SK-N-SH (cell line): ENCODE results near the gene TUBA4B. TPM values are rescaled to one million over a fixed set of nuclear protein-coding genes. Genes with fewer than 3 reads are reported as not detected.

Experiments
- CTCF ChIA-PET: fragments of 300-600, 350-600 bp; formaldehyde crosslinking; extraction: SDS; loops from one replicate; lab custom pipeline; 2021; lab: Yijun Ruan, JAX
- POLR2A ChIA-PET: fragments of 350-600 bp; sonication (Branson Sonifier 250); formaldehyde crosslinking; extraction: SDS; loops from one replicate; lab custom pipeline; 2020; ENCODE audit warnings: antibody characterized with exemption, inconsistent platforms; lab: Yijun Ruan, JAX
- DNase-seq: peaks from one replicate; pipeline ENCODE4 v3.0.0; 2012
- H2AFZ ChIP-seq: fragments of 200-600 bp; sonication (generic); 2 replicates; pipeline ENCODE4 v1.8.1; 2016; ENCODE audit warnings: antibody characterized with exemption, mild to moderate bottlenecking, low read depth
- H3F3A ChIP-seq: fragments of 200-600 bp; sonication (generic); replicated peaks from 2 replicates; pipeline ENCODE3; 2016; ENCODE audit warnings: antibody characterized with exemption, mild to moderate bottlenecking; ENCODE audit not compliant: insufficient read depth
- H3K27ac ChIP-seq, 2 experiments: fragments of 200-500 bp in 1 of 2; fragments of 200-600 bp in 1 of 2; sonication (Bioruptor generic) in 1 of 2; sonication (generic), shearing (Covaris generic) in 1 of 2; 2 replicates each; pipeline versions ENCODE4 v1.5.1 to v1.6.1; 2014 to 2016; ENCODE audit warnings: low read depth in 2 of 2, inconsistent platforms in 1 of 2, low read length in 1 of 2, mild to moderate bottlenecking in 1 of 2, mixed read lengths in 1 of 2
- H3K27me3 ChIP-seq: fragments of 200-600 bp; sonication (generic), shearing (Covaris generic); 2 replicates; pipeline ENCODE4 v1.6.1; 2016; ENCODE audit warnings: mixed run types; ENCODE audit not compliant: insufficient read depth
- H3K36me3 ChIP-seq, 2 experiments: fragments of 200-500 bp in 1 of 2; fragments of 200-600 bp in 1 of 2; sonication (Bioruptor generic) in 1 of 2; sonication (generic) in 1 of 2; replicated peaks in 1 of 2; 2 replicates each; pipeline versions ENCODE3 to v1.5.1; 2014 to 2016; ENCODE audit warnings: low read length in 1 of 2, mild to moderate bottlenecking in 1 of 2; ENCODE audit not compliant: insufficient read depth in 2 of 2, control insufficient read depth in 1 of 2
- H3K4me1 ChIP-seq, 2 experiments: fragments of 200-500 bp in 1 of 2; fragments of 200-600 bp in 1 of 2; sonication (Bioruptor generic) in 1 of 2; sonication (generic), shearing (Covaris generic) in 1 of 2; 2 replicates each; pipeline versions ENCODE4 v1.5.1 to v1.6.1; 2014 to 2016; ENCODE audit warnings: low read depth in 1 of 2, low read length in 1 of 2, mixed run types in 1 of 2; ENCODE audit not compliant: insufficient read depth in 2 of 2, control insufficient read depth in 1 of 2
- H3K4me2 ChIP-seq: fragments of 200-600 bp; sonication (generic), shearing (Covaris generic); 2 replicates; pipeline ENCODE4 v1.6.1; 2017; ENCODE audit warnings: mixed run types
- H3K4me3 ChIP-seq, 2 experiments: fragments of 200-500 bp in 1 of 2; fragments of 200-600 bp in 1 of 2; sonication (Bioruptor generic) in 1 of 2; sonication (generic), shearing (Covaris generic) in 1 of 2; 2 replicates each; pipeline versions ENCODE4 v1.5.1 to v1.8.1; 2014 to 2016; ENCODE audit warnings: low read depth in 2 of 2, inconsistent platforms in 1 of 2, low read length in 1 of 2, mild to moderate bottlenecking in 1 of 2, mixed read lengths in 1 of 2, moderate library complexity in 1 of 2
- H3K79me2 ChIP-seq: fragments of 200-600 bp; sonication (generic); 2 replicates; pipeline ENCODE4 v1.8.1; 2017; ENCODE audit warnings: mild to moderate bottlenecking; ENCODE audit not compliant: insufficient read depth
- H3K9ac ChIP-seq: fragments of 200-600 bp; sonication (generic); 2 replicates; pipeline ENCODE4 v1.6.1; 2017; ENCODE audit warnings: mixed run types
- H3K9me2 ChIP-seq: fragments of 200-600 bp; sonication (generic); 2 replicates; pipeline ENCODE4 v1.6.1; 2017; ENCODE audit warnings: mixed run types
- H3K9me3 ChIP-seq: fragments of 200-600 bp; sonication (generic); 2 replicates; pipeline ENCODE4 v1.6.1; 2017; ENCODE audit warnings: mixed run types, mild to moderate bottlenecking, moderate library complexity
- H4K20me1 ChIP-seq: fragments of 200-600 bp; sonication (generic); 2 replicates; pipeline ENCODE4 v1.6.1; 2017; ENCODE audit warnings: mild to moderate bottlenecking, mixed run types; ENCODE audit not compliant: insufficient read depth
- ELF1 ChIP-seq: IDR thresholded peaks from 2 replicates; pipeline ENCODE4 v1.4.0; 2012
- EZH2phosphoT487 ChIP-seq: fragments of 200-600 bp; sonication (generic); IDR thresholded peaks from 2 replicates; pipeline ENCODE4 v1.6.1; 2017; ENCODE audit warnings: low read depth, mixed run types, mild to moderate bottlenecking, antibody characterized with exemption, moderate library complexity, borderline replicate concordance
- FOSL2 ChIP-seq: IDR thresholded peaks from 2 replicates; pipeline ENCODE4 v1.4.0; 2012; ENCODE audit warnings: low read depth, mild to moderate bottlenecking, moderate library complexity, borderline replicate concordance
- GABPA ChIP-seq: IDR thresholded peaks from 2 replicates; pipeline ENCODE4 v1.4.0; 2012; ENCODE audit warnings: low read depth, mild to moderate bottlenecking
- GATA2 ChIP-seq: sonication (generic); formaldehyde crosslinking; IDR thresholded peaks from 2 replicates; pipeline ENCODE4 v1.5.0; 2020; ENCODE audit warnings: mild to moderate bottlenecking, missing genetic modification reagents
- MEF2A ChIP-seq: IDR thresholded peaks from 2 replicates; pipeline ENCODE4 v1.4.0; 2012; ENCODE audit warnings: low read depth, borderline replicate concordance
- MXI1 ChIP-seq: IDR thresholded peaks from 2 replicates; pipeline ENCODE4 v1.6.1; 2012; ENCODE audit warnings: mild to moderate bottlenecking, low read depth, low read length, improper control_type of control experiment
- POLR2AphosphoS5 ChIP-seq: IDR thresholded peaks from 2 replicates; pipeline ENCODE4 v1.6.1; 2012; ENCODE audit warnings: low read depth, low read length
- RCOR1 ChIP-seq: fragments of 150-350 bp; IDR thresholded peaks from 2 replicates; pipeline ENCODE4 v1.6.1; 2017; ENCODE audit warnings: antibody characterized with exemption, low read length
- SIN3A ChIP-seq: IDR thresholded peaks from 2 replicates; pipeline ENCODE4 v1.6.1; 2012; ENCODE audit warnings: low read depth, mild to moderate bottlenecking, low read length, moderate library complexity, borderline replicate concordance
- TAF1 ChIP-seq: IDR thresholded peaks from 2 replicates; pipeline ENCODE4 v1.6.1; 2012; ENCODE audit warnings: low read depth, mild to moderate bottlenecking, low read length, moderate library complexity, borderline replicate concordance
- YY1 ChIP-seq: IDR thresholded peaks from 2 replicates; pipeline ENCODE4 v1.4.0; 2012; ENCODE audit warnings: low read depth, mild to moderate bottlenecking
- WGBS: methylation state at CpG from one replicate; pipeline ENCODE4 v1.1.6; 2017; ENCODE audit warnings: low lambda C conversion rate; 5-methylcytosine and 5-hydroxymethylcytosine counted together
- polyA plus RNA-seq, 3 experiments: library from polyadenylated mRNA; depleted of rRNA; stranded (reverse); fragments of >200 nt; gene quantifications; 2 replicates each; pipeline ENCODE4 v1.2.3, GENCODE V29; 2012
- TF ChIP-seq, protein P1 (sequence below): IDR thresholded peaks from 2 replicates; pipeline ENCODE4; 2012
- TF ChIP-seq, protein P2 (sequence below): IDR thresholded peaks from 2 replicates; pipeline ENCODE4 v1.4.0; 2012; ENCODE audit warnings: low read depth
- TF ChIP-seq, protein P3 (sequence below): fragments of 150-350 bp; IDR thresholded peaks from 2 replicates; pipeline ENCODE4 v1.6.1; 2017; ENCODE audit warnings: antibody characterized with exemption, low read length, low read depth, borderline replicate concordance

The TUBA4B gene
- polyA plus RNA-seq, 1 of the 3 experiments (the other 2 are of a cell fraction), result 0.03 TPM

DNA sequence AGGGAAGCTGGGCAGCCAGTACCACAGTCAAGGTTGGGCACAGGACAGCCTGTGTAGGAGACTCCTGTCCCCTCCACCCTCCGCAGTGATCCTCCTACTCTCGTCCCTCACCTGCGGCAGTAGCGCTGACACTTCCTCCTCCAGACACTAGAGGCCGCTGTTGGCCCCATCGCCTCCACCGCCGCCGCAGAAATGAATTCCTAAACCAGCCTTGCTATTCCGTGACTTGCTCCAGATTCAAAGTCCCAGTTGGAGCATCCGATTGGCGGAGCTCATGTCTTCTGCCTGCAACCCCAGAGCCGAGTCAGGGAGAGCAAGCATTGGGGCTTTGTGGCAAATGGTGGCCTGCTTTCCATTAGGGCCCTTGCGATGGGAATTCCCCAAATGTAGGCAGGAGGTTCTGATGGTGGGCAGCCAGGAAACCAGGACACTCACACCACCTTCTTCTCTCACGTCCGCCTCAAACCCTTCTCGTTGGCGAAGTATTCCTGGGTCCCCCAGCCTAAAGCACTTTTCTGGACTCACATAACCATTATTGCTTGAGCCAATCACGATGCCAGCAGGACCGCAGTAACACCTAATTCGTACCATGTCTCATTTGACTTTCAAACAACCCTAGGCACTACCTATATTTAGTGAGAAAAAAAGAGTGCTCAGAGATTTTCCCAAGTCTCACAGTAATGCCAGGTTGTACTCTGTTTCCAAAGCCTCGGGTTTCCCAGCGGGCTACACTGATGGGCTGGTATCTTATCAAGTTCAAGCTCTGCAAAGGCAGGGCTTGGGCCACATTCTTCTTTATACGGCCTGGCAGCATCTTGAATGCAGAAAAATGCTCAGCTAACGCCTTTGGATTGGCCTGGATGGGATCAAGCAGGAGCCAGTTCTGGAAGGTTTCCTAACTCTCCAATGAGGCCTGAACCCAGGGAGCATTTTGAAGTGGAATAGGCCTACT is 24.9 kb downstream of the TUBA4B start (continued):
- TF ChIP-seq GATA2 (CRISPR knock-in tag) (no peak), MEF2A (no peak), YY1 (no peak)

- TF ChIP-seq, protein P1, sequence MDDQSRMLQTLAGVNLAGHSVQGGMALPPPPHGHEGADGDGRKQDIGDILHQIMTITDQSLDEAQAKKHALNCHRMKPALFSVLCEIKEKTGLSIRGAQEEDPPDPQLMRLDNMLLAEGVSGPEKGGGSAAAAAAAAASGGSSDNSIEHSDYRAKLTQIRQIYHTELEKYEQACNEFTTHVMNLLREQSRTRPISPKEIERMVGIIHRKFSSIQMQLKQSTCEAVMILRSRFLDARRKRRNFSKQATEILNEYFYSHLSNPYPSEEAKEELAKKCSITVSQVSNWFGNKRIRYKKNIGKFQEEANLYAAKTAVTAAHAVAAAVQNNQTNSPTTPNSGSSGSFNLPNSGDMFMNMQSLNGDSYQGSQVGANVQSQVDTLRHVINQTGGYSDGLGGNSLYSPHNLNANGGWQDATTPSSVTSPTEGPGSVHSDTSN, result peak; percentile 53; the same call in 1 of the 2 replicates
- TF ChIP-seq, protein P2, sequence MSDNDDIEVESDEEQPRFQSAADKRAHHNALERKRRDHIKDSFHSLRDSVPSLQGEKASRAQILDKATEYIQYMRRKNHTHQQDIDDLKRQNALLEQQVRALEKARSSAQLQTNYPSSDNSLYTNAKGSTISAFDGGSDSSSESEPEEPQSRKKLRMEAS, result no peak
- peak; percentile 60 for TF ChIP-seq FOSL2
- peak overlapping the region; percentile 44 to 69 for H3K4me3 ChIP-seq
- H3F3A ChIP-seq, result peaks cover 18% of the 10 kb centered on the region
- CTCF ChIA-PET, result interaction anchor here (0.8 to 15.4 kb wide), 26 partner anchors 8 to 365 kb away, joined by 3 to 312 read pairs (median 4); partner anchors contain the start of genes ABCB6, ANKZF1, GLB1L and STK16
- peaks cover 14 to 27% of the 10 kb centered on the region in 2 experiments for H3K36me3 ChIP-seq
- POLR2A ChIA-PET, result interaction anchor here (0.7 to 1.7 kb wide), 8 partner anchors 9 to 110 kb away, joined by 3 to 6 read pairs (median 5); partner anchors contain the start of genes ABCB6 and CNPPD1
- peak overlapping the region; percentile 63; the same call in 1 of the 2 replicates for H2AFZ ChIP-seq
- peaks cover 9% of the 10 kb centered on the region; the same call in 1 of the 2 replicates for H3K79me2 ChIP-seq
- no peaks in the 10 kb centered on the region for H3K9me2 ChIP-seq
- no peaks in the 10 kb centered on the region for H4K20me1 ChIP-seq
- no peaks in the 10 kb centered on the region for H3K9me3 ChIP-seq
- peak overlapping the region; percentile 88 to 91 for H3K27ac ChIP-seq
- 35% methylated on average over 9 of the region's 9 CpGs for WGBS
- no peaks in the 10 kb centered on the region for H3K27me3 ChIP-seq
- peaks cover 24 to 27% of the 10 kb centered on the region in 2 experiments for H3K4me1 ChIP-seq
- H3K9ac ChIP-seq, result peak overlapping the region; percentile 87
- no peak for DNase-seq
- peak overlapping the region; percentile 95 for H3K4me2 ChIP-seq
These were observed 25.7 kb downstream of the TUBA4B start for GRCh38 chr2:219278655-219279150.

- CTCF ChIA-PET, result interaction anchor here (0.8 to 15.4 kb wide), 12 partner anchors 11 to 299 kb away, joined by 3 to 312 read pairs (median 6); partner anchors contain the start of gene ABCB6
- WGBS, result 2% methylated on average over 24 of the region's 65 CpGs
- peak; percentile 73; the same call in 1 of the 2 replicates for TF ChIP-seq POLR2AphosphoS5
- peak; percentile 71 for TF ChIP-seq TAF1
- 0 out of 2 replicates have a peak, but pooled peaks have one; percentile 18 for TF ChIP-seq GABPA
- no peak for TF ChIP-seq EZH2phosphoT487
- peak; percentile 93 for TF ChIP-seq MXI1
- TF ChIP-seq, protein P1, result no peak; the same call in 1 of the 2 replicates
- peak; percentile 57; the same call in 1 of the 2 replicates for TF ChIP-seq ELF1
- TF ChIP-seq, protein P3, sequence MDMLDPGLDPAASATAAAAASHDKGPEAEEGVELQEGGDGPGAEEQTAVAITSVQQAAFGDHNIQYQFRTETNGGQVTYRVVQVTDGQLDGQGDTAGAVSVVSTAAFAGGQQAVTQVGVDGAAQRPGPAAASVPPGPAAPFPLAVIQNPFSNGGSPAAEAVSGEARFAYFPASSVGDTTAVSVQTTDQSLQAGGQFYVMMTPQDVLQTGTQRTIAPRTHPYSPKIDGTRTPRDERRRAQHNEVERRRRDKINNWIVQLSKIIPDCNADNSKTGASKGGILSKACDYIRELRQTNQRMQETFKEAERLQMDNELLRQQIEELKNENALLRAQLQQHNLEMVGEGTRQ, result no peak
- TF ChIP-seq, protein P2, result peak; percentile 93
- TF ChIP-seq FOSL2, result peak; percentile 1; the same call in 1 of the 2 replicates
- TF ChIP-seq GATA2 (CRISPR knock-in tag), result no peak
- peak; percentile 52; the same call in 1 of the 2 replicates for TF ChIP-seq YY1
- no peak for TF ChIP-seq RCOR1
- TF ChIP-seq SIN3A, result peak; percentile 91; the same call in 1 of the 2 replicates
These were observed 26.3 kb downstream of the TUBA4B start, which contains the start of gene DNAJB2 for GRCh38 chr2:219279151-219279915. DNAJB2 (plus strand) TSS chr2:219279366; CDS start chr2:219279834, 468 bp downstream.

More at GRCh38 chr2:219279151-219279915, 26.3 kb downstream of the TUBA4B start, which contains the start of gene DNAJB2:
- Histone ChIP-seq H3K27ac (peak within 1 kb of the TSS; percentile 88 to 91), H2AFZ (peak within 1 kb of the TSS; percentile 80), H3K9me3 (no peaks in the 10 kb centered on the region), H4K20me1 (no peaks in the 10 kb centered on the region), H3K27me3 (no peaks in the 10 kb centered on the region), H3K79me2 (peaks cover 9% of the 10 kb centered on the region; the same call in 1 of the 2 replicates), H3K4me3 (peak within 1 kb of the TSS; percentile 69 to 82), H3K36me3 (peaks cover 14 to 29% of the 10 kb centered on the region in 2 experiments), H3K9ac (peak within 1 kb of the TSS; percentile 87), H3K4me1 (peaks cover 22 to 24% of the 10 kb centered on the region in 2 experiments), H3F3A (peaks cover 18% of the 10 kb centered on the region), H3K9me2 (no peaks in the 10 kb centered on the region), H3K4me2 (peak within 1 kb of the TSS; percentile 95)
- peak; percentile 99 for DNase-seq
- POLR2A ChIA-PET, result interaction anchor here (0.7 to 1.7 kb wide), 8 partner anchors 9 to 109 kb away, joined by 3 to 6 read pairs (median 5); partner anchors contain the start of genes ABCB6 and CNPPD1
